ENCODE data around the gene ATXN1. TPM values are rescaled to one million over a fixed set of nuclear protein-coding genes. Genes with fewer than 3 reads are reported as not detected.
"Not testable (repeated sequence)": the region's sequence is repeated elsewhere in the genome, so short reads cannot be mapped to it uniquely, and the experiment has no call there.

Gene ATXN1
- total RNA-seq, 1 donor from 2014 or later, result 15.5 TPM

- TF ChIP-seq CTCF (IDR thresholded peaks at IDR 0.05; ENCODE audit: partially characterized antibody, unreplicated experiment), result no peak
- Mint-ChIP-seq H3K4me3 (ENCODE audit: unreplicated experiment) (no peak overlapping the region), H3K27ac (ENCODE audit: unreplicated experiment) (no peak overlapping the region), H3K36me3 (ENCODE audit: unreplicated experiment) (peaks cover 5% of the 10 kb centered on the region), H3K27me3 (ENCODE audit: unreplicated experiment) (no peaks in the 10 kb centered on the region), H3K9me3 (ENCODE audit: unreplicated experiment) (no peaks in the 10 kb centered on the region), H3K4me1 (ENCODE audit: low read depth, unreplicated experiment) (peaks cover 16% of the 10 kb centered on the region)
- DNase-seq, result no peak
Measured at GRCh38 chr6:16468991-16469615, 292.2 kb downstream of the ATXN1 start.

- Mint-ChIP-seq H3K27ac (ENCODE audit: unreplicated experiment) (no peak overlapping the region), H3K4me1 (ENCODE audit: low read depth, unreplicated experiment) (peaks cover 12% of the 10 kb centered on the region), H3K27me3 (ENCODE audit: unreplicated experiment) (no peaks in the 10 kb centered on the region), H3K36me3 (ENCODE audit: unreplicated experiment) (no peaks in the 10 kb centered on the region), H3K4me3 (ENCODE audit: unreplicated experiment) (no peak overlapping the region), H3K9me3 (ENCODE audit: unreplicated experiment) (no peaks in the 10 kb centered on the region)
- DNase-seq, result no peak
- TF ChIP-seq CTCF (IDR thresholded peaks at IDR 0.05; ENCODE audit: partially characterized antibody, unreplicated experiment), result no peak
Measured at GRCh38 chr6:16466800-16467553, 294.3 kb downstream of the ATXN1 start.

DNA sequence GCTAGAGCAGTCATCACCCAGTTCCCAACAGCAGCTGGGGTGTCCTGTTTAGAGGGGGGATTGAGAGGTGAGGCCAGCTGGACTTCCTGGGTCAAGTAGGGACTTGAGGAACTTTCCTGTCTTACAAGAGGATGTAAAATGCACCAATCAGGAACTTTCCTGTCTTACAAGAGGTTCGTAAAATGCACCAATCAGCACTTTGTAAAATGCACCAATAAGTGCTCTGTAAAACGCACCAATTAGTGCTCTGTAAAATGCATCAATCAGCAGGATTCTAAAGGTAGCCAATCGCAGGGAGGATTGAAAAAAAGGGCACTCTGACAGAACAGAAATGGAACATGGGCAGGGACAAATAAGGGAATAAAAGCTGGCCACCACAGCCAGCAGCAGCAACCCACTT is 297.2 kb downstream of the ATXN1 start:
- Mint-ChIP-seq H3K27ac (ENCODE audit: unreplicated experiment) (no peak overlapping the region), H3K9me3 (ENCODE audit: unreplicated experiment) (no peaks in the 10 kb centered on the region), H3K36me3 (ENCODE audit: unreplicated experiment) (no peaks in the 10 kb centered on the region), H3K4me3 (ENCODE audit: unreplicated experiment) (no peak overlapping the region), H3K27me3 (ENCODE audit: unreplicated experiment) (no peaks in the 10 kb centered on the region), H3K4me1 (ENCODE audit: low read depth, unreplicated experiment) (no peaks in the 10 kb centered on the region)
- DNase-seq, result no peak
- no peak for TF ChIP-seq CTCF (IDR thresholded peaks at IDR 0.05; ENCODE audit: partially characterized antibody, unreplicated experiment)

DNA sequence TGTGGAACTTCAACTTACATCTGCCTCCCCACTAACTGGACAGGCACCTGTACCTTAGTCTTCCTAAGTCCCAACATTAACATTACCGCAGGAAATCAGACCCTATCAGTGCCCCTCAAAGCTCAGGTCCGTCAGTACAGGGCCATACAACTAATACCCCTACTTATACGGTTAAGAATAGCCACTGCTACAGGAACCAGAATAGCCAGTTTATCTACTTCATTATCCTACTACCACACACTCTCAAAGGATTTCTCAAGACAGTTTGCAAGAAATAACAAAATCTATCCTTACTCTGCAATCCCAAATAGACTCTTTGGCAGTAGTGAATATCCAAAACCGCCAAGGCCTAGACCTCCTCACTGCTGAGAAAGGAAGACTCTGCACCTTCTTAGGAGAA is 298.0 kb downstream of the ATXN1 start:
- not testable (repeated sequence) for DNase-seq; H3K27ac Mint-ChIP-seq (ENCODE audit: unreplicated experiment); H3K4me3 Mint-ChIP-seq (ENCODE audit: unreplicated experiment); H3K9me3 Mint-ChIP-seq (ENCODE audit: unreplicated experiment); H3K27me3 Mint-ChIP-seq (ENCODE audit: unreplicated experiment); H3K4me1 Mint-ChIP-seq (ENCODE audit: low read depth, unreplicated experiment); H3K36me3 Mint-ChIP-seq (ENCODE audit: unreplicated experiment)

DNA sequence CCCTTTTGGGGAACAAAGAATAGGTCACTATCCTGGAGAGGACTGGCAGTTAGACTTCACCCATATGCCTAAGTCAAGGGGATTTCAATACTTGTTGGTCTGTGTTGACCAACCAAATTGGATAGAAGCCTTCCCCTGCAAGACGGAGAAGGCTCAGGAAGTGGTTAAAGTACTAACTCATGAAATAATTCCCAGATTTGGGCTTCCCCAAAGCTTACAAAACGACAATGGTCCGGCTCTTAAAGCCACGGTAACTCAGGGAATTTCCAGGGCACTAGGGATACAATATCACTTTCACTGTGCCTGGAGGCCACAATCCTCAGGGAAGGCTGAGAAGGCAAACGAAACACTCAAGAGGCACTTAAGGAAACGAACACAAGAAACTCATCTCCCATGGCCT is 299.8 kb downstream of the ATXN1 start:
- H3K4me3 Mint-ChIP-seq (ENCODE audit: unreplicated experiment), result no peak overlapping the region

DNA sequence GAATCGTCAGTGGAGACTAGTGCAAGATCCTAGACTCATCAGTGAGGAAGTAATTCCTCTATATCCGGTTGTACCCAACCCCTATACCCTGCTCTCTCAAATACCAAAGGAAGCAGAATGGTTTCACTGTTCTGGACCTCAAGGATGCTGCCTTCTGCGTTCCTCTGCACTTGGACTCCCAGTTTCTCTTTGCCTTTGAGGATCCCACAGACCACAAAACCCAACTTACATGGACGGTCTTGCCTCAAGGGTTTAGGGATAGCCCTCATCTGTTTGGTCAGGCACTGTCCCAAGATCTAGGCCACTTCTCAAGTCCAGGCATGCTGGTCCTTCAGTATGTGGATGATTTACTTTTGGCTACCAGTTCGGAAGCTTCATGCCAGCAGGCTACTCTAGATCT is 301.8 kb downstream of the ATXN1 start:
- not testable (repeated sequence) for H3K4me3 Mint-ChIP-seq (ENCODE audit: unreplicated experiment); H3K9me3 Mint-ChIP-seq (ENCODE audit: unreplicated experiment); H3K36me3 Mint-ChIP-seq (ENCODE audit: unreplicated experiment); H3K4me1 Mint-ChIP-seq (ENCODE audit: low read depth, unreplicated experiment); H3K27me3 Mint-ChIP-seq (ENCODE audit: unreplicated experiment); H3K27ac Mint-ChIP-seq (ENCODE audit: unreplicated experiment); DNase-seq

More for the DNA sequence above, 299.8 kb downstream of the ATXN1 start:
- Mint-ChIP-seq H3K27ac (ENCODE audit: unreplicated experiment) (no peak overlapping the region), H3K9me3 (ENCODE audit: unreplicated experiment) (peaks cover 2% of the 10 kb centered on the region), H3K4me1 (ENCODE audit: low read depth, unreplicated experiment) (peaks cover 10% of the 10 kb centered on the region), H3K36me3 (ENCODE audit: unreplicated experiment) (no peaks in the 10 kb centered on the region), H3K27me3 (ENCODE audit: unreplicated experiment) (peaks cover 3% of the 10 kb centered on the region)
- no peak for DNase-seq
- TF ChIP-seq CTCF (IDR thresholded peaks at IDR 0.05; ENCODE audit: partially characterized antibody, unreplicated experiment), result no peak
